Fibroblast of skin of abdomen (primary cell): ENCODE results near the gene TTYH2.
"Not testable (repeated sequence)": the region's sequence is repeated elsewhere in the genome, so short reads cannot be mapped to it uniquely, and the experiment has no call there.

ENCODE experiments used
- DNase-seq: peaks from one replicate; pipeline ENCODE4 v3.0.0-alpha.2; 2013

TTYH2 gene

GRCh38 chr17:74267987-74268499 lies 54.7 kb downstream of the TTYH2 start:
- no peak for DNase-seq

DNA sequence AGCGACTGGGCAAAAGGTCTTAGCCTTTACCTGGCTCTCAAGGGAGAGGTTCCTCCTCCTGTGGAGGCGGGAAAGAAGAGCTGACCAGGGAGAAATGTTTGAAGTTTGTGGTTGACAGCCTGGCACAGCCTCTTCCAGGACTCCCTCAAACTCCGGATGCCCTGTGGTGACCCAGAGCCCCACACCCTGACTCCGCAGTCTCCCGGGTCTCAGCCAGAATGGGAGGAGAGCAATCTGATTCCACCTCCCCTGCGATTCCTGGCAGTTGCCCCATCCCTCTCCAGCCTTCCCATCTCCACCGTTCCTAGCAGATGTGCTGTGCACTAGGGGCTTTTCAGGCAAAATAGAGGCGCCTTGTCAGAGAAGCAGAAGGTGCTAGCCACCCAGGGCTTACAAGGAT lies 55.2 kb downstream of the TTYH2 start:
- DNase-seq, result no peak

DNA sequence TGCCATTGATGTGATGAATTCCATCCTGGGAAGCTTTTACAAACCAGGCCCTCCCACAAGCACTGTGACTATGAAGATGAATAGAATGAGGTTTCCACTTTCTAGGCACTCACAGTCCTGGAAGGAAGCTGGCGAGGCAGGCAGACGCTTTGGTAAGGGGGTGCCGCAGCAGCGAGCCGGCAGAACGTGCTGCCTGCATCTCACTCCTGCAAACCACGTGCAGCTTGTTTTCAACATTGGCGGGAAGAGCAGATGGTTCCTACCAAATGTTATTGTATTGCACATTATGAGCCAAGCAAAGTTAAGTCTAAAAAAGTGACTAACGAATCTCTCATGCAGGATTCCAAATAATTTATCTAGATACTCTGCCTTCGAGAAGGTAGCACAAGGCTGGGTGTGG lies 57.0 kb downstream of the TTYH2 start:
- DNase-seq, result no peak

DNA sequence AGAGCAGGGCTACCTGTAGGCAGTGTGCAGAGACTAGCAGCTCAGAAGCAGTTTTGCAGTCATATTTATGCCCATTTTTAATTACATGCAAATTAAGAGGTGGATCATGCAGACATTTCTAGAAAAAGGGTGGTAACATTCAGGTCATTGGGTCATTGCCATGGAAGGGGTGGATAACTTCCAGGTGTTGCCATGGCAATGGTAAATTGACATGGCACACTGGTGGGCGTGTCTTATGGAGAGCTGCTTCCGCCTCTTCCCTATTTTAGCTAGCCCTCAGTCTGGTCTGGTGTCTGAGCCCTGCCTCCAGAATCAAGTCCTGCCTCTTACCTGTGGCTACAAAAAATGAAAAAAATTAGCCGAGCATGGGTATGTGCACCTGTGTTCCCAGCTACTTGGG lies 57.9 kb downstream of the TTYH2 start:
- no peak for DNase-seq

DNA sequence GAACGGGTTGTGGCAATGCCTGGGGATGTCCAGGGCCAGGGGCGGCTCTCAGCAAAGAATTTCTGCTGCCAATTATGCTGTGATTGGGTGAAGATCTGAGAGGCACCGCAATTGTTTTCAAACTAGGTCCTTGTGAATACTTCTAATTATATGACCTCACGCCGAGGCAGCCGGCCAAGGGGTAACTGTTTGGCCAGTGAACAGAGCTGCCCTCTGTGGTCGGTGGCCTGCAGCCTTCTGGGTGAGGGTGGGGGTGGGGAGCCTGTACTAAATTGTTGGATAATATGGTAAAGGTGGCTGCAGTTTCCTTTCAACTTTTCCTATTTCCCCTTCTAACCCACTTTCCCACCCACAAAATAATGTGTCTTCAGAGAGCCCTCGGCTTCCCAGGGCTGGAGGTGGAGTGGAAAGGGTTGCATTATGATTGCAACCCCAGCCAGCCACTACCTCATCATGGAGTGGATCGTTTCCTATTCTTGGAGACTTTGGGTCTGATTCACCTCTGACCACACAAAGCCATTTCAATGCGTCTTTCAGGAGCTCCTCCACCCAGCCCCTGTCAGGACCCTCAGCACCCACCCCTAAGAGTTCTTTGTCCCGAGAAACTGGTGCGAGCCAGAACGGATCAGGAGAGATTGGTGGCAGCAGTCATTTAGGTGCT lies 58.7 kb downstream of the TTYH2 start:
- DNase-seq, result no peak

- peak; percentile 22 for DNase-seq
These were observed 59.4 kb downstream of the TTYH2 start for GRCh38 chr17:74272731-74273201.

- DNase-seq, result no peak
These were observed 60.8 kb downstream of the TTYH2 start, which contains the start of gene DNAI2 for GRCh38 chr17:74274060-74274708. TSS of gene DNAI2 (plus strand) at chr17:74274234. CDS start at chr17:74281818, 7,584 bp downstream.

DNA sequence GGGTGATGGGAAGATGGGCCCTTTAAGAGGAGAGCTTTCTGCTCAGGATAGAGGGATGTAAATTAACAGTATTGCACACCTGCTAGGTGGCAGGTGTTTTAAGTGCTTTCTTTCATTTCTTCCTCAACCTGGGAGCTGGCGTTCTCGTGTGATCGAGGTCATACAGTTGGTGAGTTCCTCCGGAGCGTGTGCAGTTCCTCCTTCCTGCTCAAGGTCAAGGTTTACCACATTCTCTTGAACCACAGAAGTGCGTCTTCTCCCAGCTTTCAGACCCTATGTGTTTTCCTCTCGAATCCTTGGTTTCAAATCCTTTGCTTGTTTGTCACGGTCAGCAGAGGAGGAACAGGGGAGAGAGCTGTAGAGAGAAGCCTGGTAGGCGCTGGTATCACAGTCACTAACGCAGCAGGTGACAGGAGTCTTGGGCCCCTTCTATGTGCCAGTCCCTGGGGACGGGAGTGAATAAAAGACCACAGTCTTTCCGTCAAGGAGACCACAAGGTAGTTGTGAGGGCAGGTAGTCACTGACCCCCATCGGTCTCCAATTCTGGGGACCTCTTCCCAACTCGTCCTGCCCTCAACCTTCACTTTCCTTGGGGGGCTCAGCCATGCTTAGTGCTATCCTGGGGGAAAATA lies 61.5 kb downstream of the TTYH2 start:
- no peak for DNase-seq

DNA sequence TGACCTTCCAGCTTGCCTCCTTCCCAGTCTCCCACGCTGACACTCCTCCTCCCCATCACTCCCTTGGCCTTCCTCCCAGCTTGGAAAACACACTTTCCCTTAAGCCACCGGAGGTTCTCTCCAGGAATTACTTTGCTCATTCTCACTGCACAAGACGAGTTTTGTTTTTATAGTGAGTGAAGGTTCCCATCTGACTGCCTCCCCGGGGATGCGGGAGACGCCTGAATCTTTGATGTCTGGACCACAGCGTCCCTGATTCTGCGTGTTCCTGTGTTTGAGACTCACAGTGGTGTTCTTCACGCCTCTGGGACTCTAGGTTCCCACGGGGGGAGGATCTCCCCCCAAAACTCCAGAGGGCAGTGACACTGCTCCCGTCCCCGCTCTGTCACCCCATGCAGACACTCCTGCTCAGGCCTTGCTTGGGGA lies 62.7 kb downstream of the TTYH2 start:
- DNase-seq, result no peak

DNA sequence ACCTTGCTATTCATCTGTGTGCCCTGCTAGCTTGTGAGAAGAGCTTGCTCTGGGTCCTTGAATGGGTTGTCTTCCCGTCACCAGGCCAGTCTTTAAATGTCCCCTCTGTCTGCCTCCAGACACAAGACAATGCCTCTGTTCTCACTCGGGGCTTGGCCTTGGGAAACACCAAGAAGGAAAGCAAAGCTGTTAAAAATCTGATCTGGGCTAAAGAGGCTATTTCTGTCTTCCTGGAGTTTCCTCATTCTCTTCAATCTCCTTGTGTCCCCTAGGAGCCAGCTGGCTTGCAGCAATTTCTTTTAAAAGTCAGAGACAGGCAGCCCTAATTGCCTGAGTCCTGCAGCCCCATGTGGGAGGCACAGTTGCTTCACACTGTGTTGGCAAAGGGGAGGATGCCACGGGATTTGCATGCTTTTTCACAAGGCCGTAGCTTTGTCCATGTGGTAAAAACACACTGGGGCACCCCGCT lies 63.2 kb downstream of the TTYH2 start:
- DNase-seq, result no peak

DNA sequence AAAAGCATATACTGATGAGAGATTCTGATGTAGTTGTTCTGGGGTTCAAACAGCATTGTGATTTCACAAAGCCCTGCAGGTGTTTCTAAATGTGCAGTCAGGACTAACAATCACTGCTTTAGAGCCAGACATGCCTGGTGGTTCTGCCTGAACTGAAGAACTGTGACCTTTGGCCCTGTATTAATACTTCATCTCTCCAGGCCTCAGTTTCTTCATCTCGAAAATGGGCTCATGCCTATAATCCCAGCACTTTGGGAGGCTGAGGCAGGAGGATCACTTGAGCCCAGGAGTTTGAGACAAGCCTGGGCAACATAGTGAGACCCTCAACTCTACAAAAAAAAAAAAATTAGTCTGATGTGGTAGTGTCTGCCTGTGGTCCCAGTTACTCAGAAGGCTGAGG lies 64.6 kb downstream of the TTYH2 start:
- DNase-seq, result no peak

DNA sequence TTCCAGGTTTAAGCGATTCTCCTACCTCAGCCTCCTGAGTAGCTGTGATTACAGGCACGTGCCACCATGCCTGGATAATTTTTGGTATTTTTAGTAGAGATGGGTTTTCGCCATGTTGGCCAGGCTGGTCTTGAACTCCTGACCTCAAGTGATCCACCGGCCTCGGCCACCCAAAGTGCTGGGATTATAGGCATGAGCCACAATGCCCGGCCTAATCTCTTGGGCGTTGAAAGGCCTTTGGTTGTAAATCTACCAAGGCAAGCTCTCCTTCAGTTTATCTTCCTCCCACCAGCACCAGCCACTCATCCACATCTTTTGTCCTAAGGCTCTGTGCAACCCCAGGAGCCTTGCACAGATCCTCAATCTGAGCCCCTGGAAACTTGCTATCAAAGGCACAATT lies 66.2 kb downstream of the TTYH2 start:
- not testable (repeated sequence) for DNase-seq

DNA sequence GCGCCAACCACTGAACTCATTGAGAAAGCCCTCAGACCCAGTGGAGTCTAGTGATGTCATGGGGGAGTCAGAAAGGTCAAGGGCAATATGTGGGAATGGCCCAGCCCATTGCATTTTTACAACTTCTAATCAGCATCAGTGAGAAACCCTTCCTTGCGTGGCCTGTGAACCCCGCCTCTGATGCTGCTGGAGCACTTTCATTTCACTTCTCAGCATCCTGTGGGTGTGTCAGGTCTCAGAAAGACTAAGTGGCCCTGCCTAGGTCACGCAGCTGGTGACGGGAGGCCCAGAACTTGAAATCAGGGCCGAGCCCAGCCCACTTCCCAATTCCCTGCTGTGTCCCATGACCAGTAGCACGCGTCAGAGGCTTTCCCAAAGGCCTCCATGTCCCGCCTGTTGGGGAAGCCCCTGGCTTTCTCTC lies 66.7 kb downstream of the TTYH2 start:
- DNase-seq, result no peak

DNA sequence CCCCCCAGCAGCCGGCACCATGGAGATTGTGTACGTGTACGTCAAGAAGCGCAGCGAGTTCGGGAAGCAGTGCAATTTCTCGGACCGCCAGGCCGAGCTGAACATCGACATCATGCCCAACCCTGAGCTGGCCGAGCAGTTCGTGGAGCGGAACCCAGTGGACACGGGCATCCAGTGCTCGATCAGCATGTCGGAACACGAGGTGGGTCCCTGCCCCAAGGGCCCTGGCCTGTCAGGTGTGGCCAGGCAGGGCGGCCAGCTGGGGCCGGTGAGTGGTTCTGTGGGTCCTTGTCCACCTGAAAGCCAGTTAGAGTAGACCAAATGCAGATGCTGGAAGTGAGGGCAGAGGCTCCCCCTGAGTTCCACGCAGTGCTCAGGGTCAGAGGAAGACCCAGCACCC lies 68.4 kb downstream of the TTYH2 start:
- no peak for DNase-seq

DNA sequence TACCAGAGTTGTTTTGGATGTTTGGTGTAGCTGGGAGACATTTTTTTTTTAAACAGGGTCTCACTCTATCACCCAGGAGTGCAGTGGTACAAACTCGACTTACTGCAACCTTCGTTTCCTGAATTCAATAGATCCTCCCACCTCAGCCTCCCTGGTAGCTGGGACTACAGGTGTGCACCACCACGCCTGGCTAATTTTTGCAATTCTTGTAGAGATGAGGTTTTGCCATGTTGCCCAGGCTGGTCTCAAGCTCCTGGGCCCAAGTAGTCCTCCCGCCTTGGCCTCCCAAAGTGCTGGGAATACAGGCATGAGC lies 68.9 kb downstream of the TTYH2 start:
- DNase-seq, result not testable (repeated sequence)

GRCh38 chr17:74282587-74283370 lies 69.4 kb downstream of the TTYH2 start:
- DNase-seq, result no peak

GRCh38 chr17:74283371-74283673 lies 70.0 kb downstream of the TTYH2 start:
- DNase-seq, result no peak

GRCh38 chr17:74287031-74287602 lies 73.7 kb downstream of the TTYH2 start:
- no peak for DNase-seq

DNA sequence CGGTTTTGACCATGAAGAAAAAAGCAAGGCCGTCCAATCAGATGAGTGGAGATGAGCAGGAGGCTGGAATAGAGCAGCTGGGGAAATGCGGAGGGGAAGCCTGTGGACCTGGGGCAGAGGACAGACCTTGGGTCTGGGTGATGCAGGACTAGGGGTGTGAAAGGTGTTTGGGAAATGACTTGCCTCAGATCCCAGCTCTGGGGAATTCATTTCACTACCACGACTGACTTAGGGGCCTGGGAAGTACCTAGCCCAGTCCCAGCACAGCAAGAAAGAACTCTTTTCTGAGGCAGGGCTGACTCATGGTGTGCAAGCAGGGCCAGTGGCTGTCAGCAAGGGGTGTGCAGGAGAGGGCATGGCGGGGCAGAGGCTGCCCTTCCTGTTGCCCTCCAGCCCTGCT lies 75.4 kb downstream of the TTYH2 start:
- no peak for DNase-seq

DNA sequence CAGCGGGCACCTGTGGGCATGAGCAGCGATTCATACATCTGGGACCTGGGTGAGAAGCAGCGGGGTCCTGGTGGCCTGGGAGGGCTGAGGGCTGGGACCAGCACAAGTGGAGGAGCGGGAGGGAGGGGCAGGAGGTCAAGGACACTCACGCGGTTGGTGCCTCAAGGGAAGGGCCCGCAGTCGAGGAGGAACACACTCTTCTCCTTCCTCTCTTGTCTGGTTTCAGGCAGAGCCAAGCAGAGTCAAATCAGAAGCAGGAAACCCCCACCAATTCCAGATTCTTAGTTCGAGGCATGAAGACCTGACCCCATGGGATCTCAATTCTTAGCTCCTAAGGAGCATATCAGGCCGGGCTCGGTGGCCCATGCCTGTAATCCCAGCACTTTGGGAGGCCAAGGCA lies 76.3 kb downstream of the TTYH2 start:
- DNase-seq, result no peak

DNA sequence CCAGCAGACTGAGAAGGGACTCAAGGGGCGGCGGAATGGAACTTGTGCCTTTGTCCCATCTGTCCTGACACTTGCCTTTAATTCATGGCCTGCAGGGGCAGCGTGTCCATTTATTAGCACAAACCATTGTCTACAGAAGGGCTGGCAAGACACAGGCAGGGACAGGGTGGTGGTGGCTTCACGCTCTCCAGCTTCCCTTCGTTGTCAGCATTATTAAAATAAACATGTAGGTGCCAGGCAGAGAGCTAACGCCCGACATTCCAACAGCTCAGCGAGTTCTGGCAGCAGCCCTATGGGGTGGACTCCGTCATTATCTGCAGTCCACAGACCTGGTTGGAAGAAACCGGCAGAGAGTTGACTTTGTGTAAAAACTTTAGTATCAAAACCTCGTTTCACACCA lies 77.0 kb downstream of the TTYH2 start:
- DNase-seq, result no peak

DNA sequence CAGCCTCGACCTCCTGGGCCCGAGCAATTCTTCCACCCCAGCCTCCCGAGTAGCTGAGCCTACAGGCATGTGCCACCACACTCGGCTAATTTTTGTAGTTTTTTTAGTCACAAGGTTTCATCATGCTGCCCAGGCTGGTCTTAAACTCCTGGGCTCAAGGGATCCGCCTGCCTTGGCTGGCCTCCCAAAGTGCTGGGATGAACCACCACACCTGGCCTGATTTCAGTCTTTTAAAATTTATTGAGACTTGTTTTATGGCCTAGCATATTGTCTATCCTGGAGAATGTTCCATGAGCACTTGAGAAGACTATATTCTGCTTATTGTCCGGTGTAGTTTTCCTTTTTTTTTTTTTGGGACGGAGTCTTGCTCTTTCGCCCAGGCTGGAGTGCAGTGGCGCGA lies 79.1 kb downstream of the TTYH2 start:
- DNase-seq, result no peak
